Peyer's patch (tissue), 4 donors: ENCODE measurements around the gene ARID1B. TPM values are rescaled to one million over a fixed set of nuclear protein-coding genes. Genes with fewer than 3 reads are reported as not detected.

Source experiments
- DNase-seq, 3 donors: peaks; one replicate each; pipeline ENCODE4 v3.0.0-alpha.2; 2017 to 2019
- H3K27ac ChIP-seq, 4 donors: fragments of 200-600 bp; sonication (generic); one replicate each; pipeline ENCODE4 v1.5.1; 2016 to 2019
- H3K27me3 ChIP-seq, 2 donors: fragments of 200-600 bp; sonication (generic); one replicate each; pipeline ENCODE4 v1.5.1; 2019
- H3K36me3 ChIP-seq, 3 donors: fragments of 200-600 bp; sonication (generic); one replicate each; pipeline ENCODE4 v1.5.1; 2016 to 2019
- H3K4me1 ChIP-seq, 4 donors: fragments of 200-600 bp; sonication (generic); one replicate each; pipeline ENCODE4 v1.5.1; 2016 to 2019
- H3K4me3 ChIP-seq, 4 donors: fragments of 200-600 bp; sonication (generic); 1 replicate in 3 of 4; 2 replicates in 1 of 4; pipeline ENCODE4 v1.5.1; 2016 to 2019; ENCODE audit warnings: mild to moderate bottlenecking in 1 of 4
- H3K9me3 ChIP-seq, 4 donors: fragments of 200-600 bp; sonication (generic); one replicate each; pipeline ENCODE4 v1.5.1; 2016 to 2019; ENCODE audit warnings: mild to moderate bottlenecking in 1 of 4
- CTCF ChIP-seq, 6 experiments: fragments of 450-650 bp in 4 of 6; fragments of 200-600 bp in 2 of 6; sonication (generic) in 1 of 6; IDR thresholded peaks; one replicate each; pipeline ENCODE4 v1.5.1; 2017 to 2019; ENCODE audit warnings: antibody characterized with exemption in 6 of 6, mild to moderate bottlenecking in 3 of 6, moderate library complexity in 1 of 6
- POLR2A ChIP-seq, 2 donors: fragments of 450-650 bp; IDR thresholded peaks; one replicate each; pipeline ENCODE4 v1.5.1; 2017; ENCODE audit warnings: antibody characterized with exemption in 2 of 2, mild to moderate bottlenecking in 2 of 2, moderate library complexity in 2 of 2
- total RNA-seq, 4 donors: library from RNA; depleted of rRNA; stranded (reverse); fragments of >200 nt; gene quantifications; one replicate each; pipeline ENCODE4 v1.1.0, GENCODE V29; 2016

The ARID1B gene
- total RNA-seq, 4 donors from 2014 or later: 117 to 174 (median 149) TPM

GRCh38 chr6:157148391-157149323 lies 371.5 kb downstream of the ARID1B start:
- no peak for DNase-seq
- no peaks in the 10 kb centered on the region for H3K27me3 ChIP-seq
- peaks cover 0 to 9% (median 0%) of the 10 kb centered on the region in 4 donors for H3K4me1 ChIP-seq
- H3K4me3 ChIP-seq: no peak overlapping the region
- TF ChIP-seq POLR2A (IDR thresholded peaks at IDR 0.05) (no peak), CTCF (IDR thresholded peaks at IDR 0.05) (no peak)
- no peaks in the 10 kb centered on the region for H3K9me3 ChIP-seq
- H3K36me3 ChIP-seq: peaks cover 0 to 21% (median 0%) of the 10 kb centered on the region in 3 donors
- H3K27ac ChIP-seq: peak overlapping the region in 2 of 4 donors; percentile 26 to 57

GRCh38 chr6:157150076-157150475 lies 372.9 kb downstream of the ARID1B start:
- TF ChIP-seq CTCF (IDR thresholded peaks at IDR 0.05) (no peak), POLR2A (IDR thresholded peaks at IDR 0.05) (no peak)
- H3K27me3 ChIP-seq: no peaks in the 10 kb centered on the region

GRCh38 chr6:157151029-157151428 lies 373.9 kb downstream of the ARID1B start:
- Histone ChIP-seq H3K4me1 (no peaks in the 10 kb centered on the region), H3K27me3 (no peaks in the 10 kb centered on the region), H3K4me3 (no peak overlapping the region), H3K27ac (no peak overlapping the region), H3K36me3 (peaks cover 0 to 21% (median 0%) of the 10 kb centered on the region in 3 donors), H3K9me3 (no peaks in the 10 kb centered on the region)
- TF ChIP-seq POLR2A (IDR thresholded peaks at IDR 0.05) (no peak), CTCF (IDR thresholded peaks at IDR 0.05) (no peak)
- no peak for DNase-seq

More at GRCh38 chr6:157150076-157150475, 372.9 kb downstream of the ARID1B start:
- no peaks in the 10 kb centered on the region for H3K4me1 ChIP-seq
- no peaks in the 10 kb centered on the region for H3K9me3 ChIP-seq
- no peak overlapping the region for H3K4me3 ChIP-seq
- H3K36me3 ChIP-seq: peaks cover 0 to 21% (median 0%) of the 10 kb centered on the region in 3 donors
- no peak overlapping the region for H3K27ac ChIP-seq
- DNase-seq: no peak

GRCh38 chr6:157151989-157152388 lies 374.8 kb downstream of the ARID1B start:
- Histone ChIP-seq H3K4me3 (no peak overlapping the region), H3K27ac (no peak overlapping the region), H3K27me3 (no peaks in the 10 kb centered on the region), H3K4me1 (no peaks in the 10 kb centered on the region), H3K36me3 (peaks cover 0 to 28% (median 0%) of the 10 kb centered on the region in 3 donors), H3K9me3 (no peaks in the 10 kb centered on the region)
- DNase-seq: no peak
- TF ChIP-seq POLR2A (IDR thresholded peaks at IDR 0.05) (no peak), CTCF (IDR thresholded peaks at IDR 0.05) (no peak)

- Histone ChIP-seq H3K4me1 (no peaks in the 10 kb centered on the region), H3K27me3 (no peaks in the 10 kb centered on the region), H3K27ac (no peak overlapping the region), H3K4me3 (no peak overlapping the region), H3K36me3 (peaks cover 0 to 33% (median 0%) of the 10 kb centered on the region in 3 donors), H3K9me3 (no peaks in the 10 kb centered on the region)
- TF ChIP-seq CTCF (IDR thresholded peaks at IDR 0.05) (no peak), POLR2A (IDR thresholded peaks at IDR 0.05) (no peak)
- no peak for DNase-seq
Observed at GRCh38 chr6:157152556-157152955, 375.4 kb downstream of the ARID1B start.
